HUES6 (cell line): ENCODE results near the gene MYLK4.

ENCODE experiments used
- H3K27ac ChIP-seq: 2 replicates; pipeline ENCODE4 v1.7.0; 2013; ENCODE audit warnings: low read depth, mild to moderate bottlenecking, low read length, inconsistent platforms
- H3K27me3 ChIP-seq: 2 replicates; pipeline ENCODE4 v1.6.1; 2013; ENCODE audit warnings: low read length; ENCODE audit not compliant: control insufficient read depth, insufficient read depth
- H3K36me3 ChIP-seq: 2 replicates; pipeline ENCODE4 v1.6.1; 2013; ENCODE audit warnings: low read length; ENCODE audit not compliant: control insufficient read depth, insufficient read depth
- H3K4me1 ChIP-seq: 2 replicates; pipeline ENCODE4 v1.6.1; 2013; ENCODE audit warnings: low read length; ENCODE audit not compliant: control insufficient read depth, insufficient read depth
- H3K4me3 ChIP-seq: 2 replicates; pipeline ENCODE4 v1.5.1; 2013; ENCODE audit warnings: low read depth, low read length
- H3K9ac ChIP-seq: one replicate; pipeline ENCODE4 v1.6.1; 2013; ENCODE audit warnings: mild to moderate bottlenecking, low read length
- H3K9me3 ChIP-seq: 2 replicates; pipeline ENCODE4 v1.6.1; 2013; ENCODE audit warnings: low read depth, low read length; ENCODE audit not compliant: control insufficient read depth, insufficient read depth

Gene MYLK4

DNA sequence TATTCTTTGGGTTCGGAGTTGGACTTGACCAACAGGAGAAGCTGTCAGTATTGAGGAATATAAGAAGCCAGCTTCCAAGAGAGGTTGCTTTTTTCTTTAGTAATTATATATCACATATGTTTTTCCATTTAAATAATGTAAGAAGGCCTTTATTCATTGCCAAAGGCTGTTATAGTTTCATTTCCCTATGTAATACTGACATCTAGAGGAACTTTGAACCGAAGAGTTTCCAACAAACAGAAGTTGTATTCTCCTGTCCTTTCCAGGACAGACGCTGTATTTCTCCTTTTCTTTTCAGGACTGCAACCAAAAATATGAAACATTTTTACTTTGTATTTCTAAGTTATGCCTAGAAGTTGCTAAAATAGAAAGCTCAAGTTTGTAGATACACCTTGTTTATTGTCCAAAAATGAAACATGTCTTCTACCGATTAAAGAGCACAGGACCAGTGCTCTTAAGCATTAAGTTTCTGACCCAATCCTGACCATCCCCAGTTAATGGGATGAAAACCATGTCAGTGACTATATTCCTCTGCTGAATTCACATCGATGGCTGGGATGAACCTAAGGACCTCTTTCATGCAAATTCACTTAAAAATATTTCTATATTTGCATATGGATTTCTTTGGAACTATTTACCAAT, 55.1 kb downstream of the MYLK4 start:
- no peaks in the 10 kb centered on the region for H3K27me3 ChIP-seq
- H3K9ac ChIP-seq, result no peak overlapping the region
- H3K4me3 ChIP-seq, result no peak overlapping the region
- H3K4me1 ChIP-seq, result no peaks in the 10 kb centered on the region
- no peaks in the 10 kb centered on the region for H3K9me3 ChIP-seq
- H3K36me3 ChIP-seq, result no peaks in the 10 kb centered on the region
- H3K27ac ChIP-seq, result no peak overlapping the region

DNA sequence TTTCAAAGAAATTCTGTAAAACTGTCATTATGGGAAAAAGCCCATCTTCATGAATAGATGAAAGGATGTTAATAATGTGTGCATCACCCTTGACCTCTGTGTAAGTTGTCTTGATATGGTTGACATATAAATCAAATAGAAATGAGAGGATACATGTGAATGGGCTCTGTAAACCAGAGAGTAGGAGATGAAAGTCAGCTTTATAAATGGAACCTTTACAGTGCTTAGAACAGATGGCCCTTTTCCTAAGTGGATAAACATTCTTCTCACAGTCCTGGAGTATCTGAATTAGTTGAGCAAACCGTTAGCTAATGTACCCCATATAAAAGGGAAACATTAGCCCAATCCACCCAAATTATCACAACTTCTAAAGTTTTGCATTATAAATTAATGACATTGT, 57.5 kb downstream of the MYLK4 start:
- Histone ChIP-seq H3K4me3 (no peak overlapping the region), H3K27ac (no peak overlapping the region), H3K27me3 (no peaks in the 10 kb centered on the region), H3K4me1 (no peaks in the 10 kb centered on the region), H3K9me3 (no peaks in the 10 kb centered on the region), H3K36me3 (no peaks in the 10 kb centered on the region), H3K9ac (no peak overlapping the region)

DNA sequence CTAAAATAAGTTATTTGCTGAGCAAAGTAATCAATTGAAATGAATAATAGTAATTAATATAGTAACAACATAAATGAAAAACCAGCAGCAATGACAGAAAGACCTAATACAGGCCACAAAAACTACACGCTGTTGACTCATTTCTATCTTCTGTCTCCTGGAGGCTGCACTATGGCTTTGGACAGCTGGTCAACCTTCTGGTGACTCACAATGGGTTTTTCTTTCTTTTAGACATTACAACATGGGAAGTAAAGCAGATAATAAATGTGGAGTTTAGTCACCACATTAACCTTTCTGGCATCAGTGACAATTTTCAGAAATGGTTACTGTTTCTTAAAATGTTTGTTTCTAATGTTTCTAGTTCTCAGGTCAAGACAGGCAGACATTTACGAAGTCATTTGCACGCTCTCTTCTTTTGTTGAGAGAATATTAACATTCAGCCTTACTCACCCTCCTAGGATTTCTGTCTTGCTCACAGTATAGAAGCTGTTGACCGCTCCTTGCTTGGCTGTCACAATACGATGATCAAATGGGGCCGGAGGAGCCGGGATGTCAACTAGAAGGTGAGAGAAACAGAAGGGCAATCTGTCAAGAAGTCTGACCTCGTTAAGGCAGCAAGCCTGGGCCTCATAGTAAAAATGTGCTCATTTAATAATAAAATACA, 62.2 kb downstream of the MYLK4 start:
- Histone ChIP-seq H3K27ac (no peak overlapping the region), H3K4me3 (no peak overlapping the region), H3K9ac (no peak overlapping the region), H3K27me3 (no peaks in the 10 kb centered on the region), H3K4me1 (no peaks in the 10 kb centered on the region), H3K36me3 (no peaks in the 10 kb centered on the region), H3K9me3 (no peaks in the 10 kb centered on the region)

DNA sequence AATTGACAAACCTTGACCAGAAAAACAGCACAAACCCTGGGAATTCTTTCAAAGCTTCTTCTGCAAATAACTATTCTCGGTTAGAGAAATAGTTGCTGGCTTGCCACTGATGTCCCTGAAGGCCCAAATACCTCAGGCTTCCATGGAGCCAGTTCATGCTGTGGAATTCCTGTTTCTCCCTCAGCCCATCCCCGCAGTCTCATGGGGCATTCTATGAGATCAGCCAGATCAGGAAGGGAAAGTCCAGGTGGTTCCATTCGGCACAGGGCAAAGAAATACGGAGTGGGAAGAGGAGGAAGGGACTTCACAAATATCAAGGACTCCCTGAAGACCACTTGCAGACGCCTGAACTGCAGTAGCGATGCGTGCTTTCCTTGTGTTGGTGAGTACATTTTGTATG, 63.3 kb downstream of the MYLK4 start:
- Histone ChIP-seq H3K9ac (no peak overlapping the region), H3K27me3 (no peaks in the 10 kb centered on the region), H3K4me1 (no peaks in the 10 kb centered on the region), H3K9me3 (no peaks in the 10 kb centered on the region), H3K4me3 (no peak overlapping the region), H3K27ac (no peak overlapping the region), H3K36me3 (no peaks in the 10 kb centered on the region)

DNA sequence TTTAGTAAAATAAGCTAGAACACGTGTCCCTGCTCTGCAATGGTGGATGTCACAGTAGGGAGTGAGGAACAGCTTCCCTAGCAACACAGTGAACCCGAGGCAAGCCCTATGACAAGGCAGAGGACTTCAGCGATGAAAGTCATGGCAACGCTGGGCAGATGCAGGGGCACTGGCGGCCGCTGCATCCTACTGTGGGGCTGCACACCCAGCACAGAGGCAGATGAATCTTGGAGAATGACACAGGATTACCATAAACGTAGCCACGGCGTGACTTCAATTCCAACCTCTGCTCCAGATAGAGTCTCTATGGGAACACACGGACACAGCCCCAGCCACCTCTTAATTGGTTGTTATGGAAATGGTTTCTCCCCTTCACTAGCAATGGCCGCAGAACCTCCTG, 64.2 kb downstream of the MYLK4 start:
- Histone ChIP-seq H3K9me3 (no peaks in the 10 kb centered on the region), H3K36me3 (no peaks in the 10 kb centered on the region), H3K4me3 (no peak overlapping the region), H3K27me3 (no peaks in the 10 kb centered on the region), H3K9ac (no peak overlapping the region), H3K4me1 (no peaks in the 10 kb centered on the region), H3K27ac (no peak overlapping the region)

DNA sequence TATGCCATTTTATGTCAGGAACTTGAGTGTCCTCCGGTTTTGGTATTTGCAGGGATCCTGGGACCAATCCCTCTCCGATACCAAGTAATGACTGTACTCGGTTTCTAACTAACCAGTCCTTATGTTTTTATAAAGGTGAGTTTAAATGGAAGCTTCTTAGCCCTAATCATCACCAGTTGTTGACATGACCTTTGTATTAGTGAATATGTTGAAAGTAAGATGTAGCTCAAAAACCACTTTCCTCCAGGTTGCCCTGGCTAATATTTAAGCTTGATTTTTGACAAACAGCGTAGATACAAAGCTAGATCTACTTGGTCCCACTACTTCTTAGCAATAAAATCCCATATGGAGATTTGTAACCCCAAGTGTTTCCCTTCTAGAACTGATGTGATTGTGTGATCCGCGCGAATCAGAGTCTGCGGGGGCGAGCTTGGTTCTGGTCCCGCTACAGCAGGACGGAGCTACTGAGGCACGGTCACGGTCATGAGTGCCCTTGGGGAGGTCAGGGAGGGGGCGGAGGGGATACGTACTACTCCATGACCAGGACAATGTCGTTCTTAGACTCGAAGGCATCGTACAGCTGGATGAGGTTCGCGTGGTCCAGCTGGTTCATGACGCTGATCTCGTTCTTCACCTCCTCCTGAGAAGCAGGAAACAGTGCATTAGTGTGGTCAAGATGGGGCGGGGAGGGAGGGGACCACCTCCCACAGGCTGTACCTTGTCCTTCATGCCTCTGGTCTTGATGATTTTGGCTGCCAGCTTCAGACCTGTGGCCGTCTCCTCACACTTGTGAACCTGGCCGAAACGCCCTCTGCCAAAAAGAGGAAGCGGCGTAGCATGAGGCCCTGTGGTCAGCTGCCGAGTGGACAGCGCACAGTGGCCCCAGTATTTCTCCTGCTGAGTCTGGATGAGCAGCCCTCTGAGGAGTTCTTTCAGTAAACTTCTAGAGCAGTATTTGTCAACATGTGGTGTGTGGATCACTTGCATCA, 65.7 kb downstream of the MYLK4 start:
- H3K36me3 ChIP-seq, result no peaks in the 10 kb centered on the region
- no peaks in the 10 kb centered on the region for H3K4me1 ChIP-seq
- no peaks in the 10 kb centered on the region for H3K27me3 ChIP-seq
- H3K4me3 ChIP-seq, result no peak overlapping the region
- H3K9ac ChIP-seq, result no peak overlapping the region
- no peak overlapping the region for H3K27ac ChIP-seq
- H3K9me3 ChIP-seq, result no peaks in the 10 kb centered on the region

DNA sequence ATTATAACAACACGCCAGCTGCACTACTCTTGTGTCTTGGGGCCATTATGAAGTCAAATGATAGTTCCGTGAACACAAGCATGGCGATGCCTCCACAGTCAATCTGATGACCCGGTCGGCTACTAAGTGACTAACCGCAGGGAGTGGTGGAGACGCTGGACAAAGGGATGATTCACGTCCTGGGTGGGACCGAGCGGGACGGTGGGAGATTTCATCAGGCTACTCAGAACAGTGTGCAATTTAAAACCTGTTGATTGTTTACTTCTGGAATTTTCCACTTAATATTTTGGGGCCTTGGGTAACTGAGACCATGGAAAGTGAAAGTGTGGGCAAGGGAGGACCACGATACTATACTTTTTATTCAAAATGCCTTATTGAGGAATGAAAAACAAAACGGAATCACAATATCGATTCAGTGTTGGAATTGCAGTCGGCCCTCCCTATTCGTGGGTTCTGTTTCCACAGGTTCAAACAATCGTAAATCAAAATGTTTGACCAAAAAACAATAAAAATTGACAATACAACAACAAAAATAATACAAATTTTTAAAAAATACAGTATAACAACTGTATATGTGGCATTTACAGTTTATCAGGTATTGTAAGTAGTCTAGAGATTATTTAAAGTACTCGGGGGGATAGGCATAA, 66.5 kb downstream of the MYLK4 start:
- Histone ChIP-seq H3K27ac (no peak overlapping the region), H3K4me1 (no peaks in the 10 kb centered on the region)

DNA sequence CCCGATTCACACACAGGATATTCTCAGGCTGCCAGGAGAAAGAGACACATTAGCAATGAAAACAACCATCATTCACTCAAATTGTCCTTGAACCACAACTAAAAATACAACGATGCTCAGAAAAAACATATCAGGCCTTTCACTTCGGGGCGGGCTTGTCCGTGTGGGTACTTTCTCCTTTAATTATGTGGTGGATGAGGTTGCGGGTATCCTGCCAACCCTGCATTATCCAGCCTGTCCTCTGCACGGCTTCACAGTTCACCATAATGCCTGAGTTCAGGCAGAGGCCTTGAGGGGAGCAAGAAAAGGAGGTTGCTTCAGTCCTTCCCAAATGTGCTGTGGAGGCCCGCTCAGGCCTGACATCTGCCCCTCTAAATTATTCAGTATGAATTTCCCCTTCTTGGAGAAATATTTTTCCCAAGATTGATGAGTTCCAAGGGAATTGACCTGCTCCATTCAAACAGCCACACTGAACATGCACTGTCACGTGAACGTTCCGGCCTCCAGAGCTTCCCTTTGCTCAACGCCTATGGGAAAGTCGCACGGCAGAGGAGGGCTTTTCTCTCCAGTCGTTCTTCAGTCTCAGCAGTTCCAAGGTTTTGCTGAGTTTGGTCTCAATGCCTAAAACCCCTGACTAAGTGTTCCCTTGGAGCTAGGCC, 70.3 kb downstream of the MYLK4 start:
- Histone ChIP-seq H3K4me3 (no peak overlapping the region), H3K9me3 (no peaks in the 10 kb centered on the region), H3K27ac (no peak overlapping the region), H3K36me3 (no peaks in the 10 kb centered on the region), H3K27me3 (no peaks in the 10 kb centered on the region), H3K9ac (no peak overlapping the region), H3K4me1 (no peaks in the 10 kb centered on the region)

More for the DNA sequence above, 66.5 kb downstream of the MYLK4 start:
- H3K9me3 ChIP-seq, result no peaks in the 10 kb centered on the region
- H3K9ac ChIP-seq, result no peak overlapping the region
- no peak overlapping the region for H3K4me3 ChIP-seq
- no peaks in the 10 kb centered on the region for H3K36me3 ChIP-seq
- no peaks in the 10 kb centered on the region for H3K27me3 ChIP-seq

DNA sequence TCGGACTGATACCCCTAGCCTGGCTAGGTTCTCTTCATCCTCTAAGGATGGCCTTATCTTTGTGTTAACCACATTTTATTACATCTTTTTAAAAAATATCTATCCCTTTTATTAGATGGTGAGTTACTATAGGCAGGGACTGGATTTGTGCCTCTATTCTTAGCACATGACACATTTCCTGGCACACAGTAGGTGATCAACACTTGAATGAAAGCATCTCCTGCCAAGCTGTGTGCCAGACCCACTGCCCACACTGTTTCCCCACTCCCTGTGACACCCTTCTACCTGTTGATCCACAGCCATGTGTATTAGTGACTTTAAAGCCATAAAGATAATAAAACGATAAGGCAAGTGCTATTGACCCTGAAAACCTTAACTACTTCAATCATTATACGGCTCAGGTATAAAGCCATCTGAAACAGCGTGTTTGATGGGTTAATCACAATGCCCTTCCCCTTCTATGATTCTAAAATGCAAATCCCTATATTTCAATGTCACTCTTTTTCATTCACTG, 73.6 kb downstream of the MYLK4 start:
- Histone ChIP-seq H3K4me1 (no peaks in the 10 kb centered on the region), H3K4me3 (no peak overlapping the region), H3K9me3 (no peaks in the 10 kb centered on the region), H3K27me3 (no peaks in the 10 kb centered on the region), H3K27ac (no peak overlapping the region), H3K9ac (no peak overlapping the region), H3K36me3 (no peaks in the 10 kb centered on the region)

DNA sequence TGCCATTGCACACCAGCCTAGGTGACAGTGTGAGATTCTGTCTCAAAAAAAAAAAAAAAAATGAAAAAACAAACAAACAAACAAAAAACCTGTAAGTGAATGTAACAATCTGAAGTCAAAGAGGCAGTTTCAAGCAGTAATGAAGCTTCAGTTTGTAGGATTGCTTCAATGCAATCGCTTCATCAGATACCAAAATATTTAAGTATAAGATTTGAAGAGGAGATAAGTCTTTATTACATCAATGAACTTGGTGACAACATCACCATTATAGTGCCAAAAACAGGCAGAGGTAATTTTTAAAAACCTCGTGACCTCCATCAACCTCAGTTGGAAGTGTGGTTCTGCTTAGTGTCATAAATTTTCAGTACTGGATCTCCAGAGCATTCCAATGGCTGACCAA, 74.7 kb downstream of the MYLK4 start:
- H3K9me3 ChIP-seq, result no peaks in the 10 kb centered on the region
- no peaks in the 10 kb centered on the region for H3K27me3 ChIP-seq
- H3K4me1 ChIP-seq, result no peaks in the 10 kb centered on the region
- no peak overlapping the region for H3K4me3 ChIP-seq
- no peak overlapping the region for H3K27ac ChIP-seq
- no peak overlapping the region for H3K9ac ChIP-seq
- no peaks in the 10 kb centered on the region for H3K36me3 ChIP-seq
